VCaP (cell line): ENCODE measurements around the gene GAB4.
A peak's percentile ranks its signal among the peaks of the same experiment; 100 is the strongest.

ENCODE experiments used
- H3K27ac ChIP-seq: fragments of 450-650 bp; 2 replicates; pipeline ENCODE4 v1.5.1; 2017
- CTCF ChIP-seq: fragments of 450-650 bp; conservative IDR thresholded peaks from 2 replicates; pipeline ENCODE4 v1.5.1; 2017; ENCODE audit warnings: mild to moderate bottlenecking, moderate library complexity

Gene GAB4

GRCh38 chr22:16958475-16958874 is 49.5 kb downstream of the GAB4 start:
- H3K27ac ChIP-seq, result peak overlapping the region; percentile 39
- no peak for TF ChIP-seq CTCF

GRCh38 chr22:16957781-16958180 is 50.2 kb downstream of the GAB4 start:
- peak overlapping the region; percentile 39; the same call in 1 of the 2 replicates for H3K27ac ChIP-seq
- TF ChIP-seq CTCF, result no peak

- H3K27ac ChIP-seq, result peak overlapping the region; percentile 55; the same call in 1 of the 2 replicates
- no peak for TF ChIP-seq CTCF
Observed at GRCh38 chr22:16956290-16956689, 51.7 kb downstream of the GAB4 start.

GRCh38 chr22:16955678-16956210 is 52.3 kb downstream of the GAB4 start:
- H3K27ac ChIP-seq, result peak overlapping the region; percentile 55
- no peak for TF ChIP-seq CTCF

- no peak for TF ChIP-seq CTCF
- H3K27ac ChIP-seq, result peak overlapping the region; percentile 55
Observed at GRCh38 chr22:16955081-16955480, 52.9 kb downstream of the GAB4 start.

- no peak for TF ChIP-seq CTCF
- H3K27ac ChIP-seq, result no peak overlapping the region
Observed at GRCh38 chr22:16954060-16954403, 54.0 kb downstream of the GAB4 start.

- no peak for TF ChIP-seq CTCF
- H3K27ac ChIP-seq, result no peak overlapping the region
Observed at GRCh38 chr22:16953206-16954059, 54.6 kb downstream of the GAB4 start.
